Ovary (tissue), 9 donors: Measurements from ENCODE around the gene ACAN. TPM values are rescaled to one million over a fixed set of nuclear protein-coding genes. Genes with fewer than 3 reads are reported as not detected.

Source experiments
- DNase-seq, 5 donors: peaks; one replicate each; pipeline ENCODE4 v3.0.0-alpha.2; 2019 to 2020
- H3K27ac ChIP-seq, 2 donors: fragments of 200-600 bp; one replicate each; pipeline versions ENCODE4 v1.5.1 to v1.8.0; 2019 to 2022
- H3K27me3 ChIP-seq: fragments of 200-600 bp; one replicate; pipeline ENCODE4 v1.8.0; 2022
- H3K36me3 ChIP-seq: fragments of 200-600 bp; sonication (generic); one replicate; pipeline ENCODE4 v1.5.1; 2019
- H3K4me1 ChIP-seq: one replicate; pipeline ENCODE4 v1.8.1; 2013; ENCODE audit warnings: mild to moderate bottlenecking, moderate library complexity; ENCODE audit not compliant: insufficient read depth
- H3K4me3 ChIP-seq: fragments of 200-600 bp; sonication (generic); one replicate; pipeline ENCODE4 v1.5.1; 2017
- H3K9me3 ChIP-seq, 2 donors: fragments of 200-600 bp in 1 of 2; sonication (generic) in 1 of 2; one replicate each; pipeline versions ENCODE4 v1.5.1 to v1.8.1; 2013 to 2019; ENCODE audit warnings: mild to moderate bottlenecking in 1 of 2, moderate library complexity in 1 of 2
- EP300 ChIP-seq: sonication (generic); formaldehyde crosslinking; IDR thresholded peaks from one replicate; pipeline ENCODE4 v1.6.1; 2017; ENCODE audit warnings: antibody characterized with exemption
- POLR2A ChIP-seq: fragments of 450-650 bp; IDR thresholded peaks from one replicate; pipeline ENCODE4 v1.6.1; 2017; ENCODE audit warnings: antibody characterized with exemption, mild to moderate bottlenecking, moderate library complexity
- WGBS, 3 donors: extraction: QIAGEN DNeasy Blood & Tissue Kit in 1 of 3; methylation state at CpG; one replicate each; pipeline versions ENCODE4 v1.1.5 to v1.1.7; 2013 to 2017; 5-methylcytosine and 5-hydroxymethylcytosine counted together
- intact Hi-C, 4 donors: fragments of 100-400 bp; cut with DNase I; formaldehyde crosslinking; loops; one replicate each; pipeline versions ENCODE4 v1.11.0 to v1.15.1; 2022 to 2023
- polyA plus RNA-seq, 2 donors: library from polyadenylated mRNA; stranded (reverse); fragments of 200-250 nt in 1 of 2; fragments of 350-450 nt in 1 of 2; fragmentation: Illumina TruSeq in 1 of 2; extraction: RNeasy Lipid Tissue Mini Kit (QIAGEN cat#74804) in 1 of 2; gene quantifications; one replicate each; pipeline ENCODE4 v1.2.3, GENCODE V29; 2013 to 2014
- total RNA-seq, 7 donors: library from RNA; depleted of rRNA in 2 of 7; stranded (reverse); fragments of >200 nt in 2 of 7; fragmentation: NEBNext Ultra II Directional in 3 of 7; extraction: Animal tissue kit (Norgen Biotek cat#: 25700) in 3 of 7; gene quantifications; one replicate each; pipeline versions ENCODE4 v1.1.0 to v1.2.4, GENCODE V29; 2016 to 2023
- TF ChIP-seq, protein P1 (sequence below), 3 donors: fragments of 450-650 bp in 2 of 3; fragments of 200-600 bp in 1 of 3; IDR thresholded peaks; one replicate each; pipeline versions ENCODE4 v1.5.1 to v1.8.0; 2016 to 2022; ENCODE audit warnings: antibody characterized with exemption in 3 of 3, mild to moderate bottlenecking in 1 of 3
- donor health status: DM: no; HTN: no; CAD: no; lungs with moderate emphysema.
- donor health status: DM: no; HTN: no; CAD: no.
- donor health status: Bipolar disorder and iron deficiency.
- donor health status: DM: yes; HTN: yes; CAD: no.
- donor health status: DM: no; HTN: no; CAD: no.
- donor health status: DM: yes; HTN: yes; CAD: no.

The ACAN gene
- total and polyA plus RNA-seq, 9 donors, result 0.11 to 5.1 (median 0.54) TPM; not detected in 1

DNA sequence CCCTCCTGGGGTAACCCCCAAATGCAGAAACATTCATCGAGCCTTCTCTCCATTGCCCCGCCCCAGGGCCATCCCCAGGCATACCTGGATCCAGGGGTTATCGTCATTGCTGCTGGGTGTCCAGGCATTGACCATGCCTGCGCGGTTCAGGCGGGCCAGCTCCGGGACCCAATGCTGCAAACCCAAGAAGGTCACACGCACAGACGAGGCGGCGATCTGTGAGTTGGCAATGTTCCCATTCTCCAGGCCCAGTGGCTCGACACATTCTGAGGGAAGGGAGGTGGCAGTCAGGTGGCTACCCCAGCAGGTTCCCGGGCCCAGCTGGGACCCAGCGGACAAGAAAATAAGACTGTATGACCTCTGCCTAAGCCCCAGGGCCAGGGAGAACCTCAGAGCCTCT is 103.9 kb downstream of the ACAN start:
- TF ChIP-seq EP300 (no peak), POLR2A (no peak)
- TF ChIP-seq, protein P1, sequence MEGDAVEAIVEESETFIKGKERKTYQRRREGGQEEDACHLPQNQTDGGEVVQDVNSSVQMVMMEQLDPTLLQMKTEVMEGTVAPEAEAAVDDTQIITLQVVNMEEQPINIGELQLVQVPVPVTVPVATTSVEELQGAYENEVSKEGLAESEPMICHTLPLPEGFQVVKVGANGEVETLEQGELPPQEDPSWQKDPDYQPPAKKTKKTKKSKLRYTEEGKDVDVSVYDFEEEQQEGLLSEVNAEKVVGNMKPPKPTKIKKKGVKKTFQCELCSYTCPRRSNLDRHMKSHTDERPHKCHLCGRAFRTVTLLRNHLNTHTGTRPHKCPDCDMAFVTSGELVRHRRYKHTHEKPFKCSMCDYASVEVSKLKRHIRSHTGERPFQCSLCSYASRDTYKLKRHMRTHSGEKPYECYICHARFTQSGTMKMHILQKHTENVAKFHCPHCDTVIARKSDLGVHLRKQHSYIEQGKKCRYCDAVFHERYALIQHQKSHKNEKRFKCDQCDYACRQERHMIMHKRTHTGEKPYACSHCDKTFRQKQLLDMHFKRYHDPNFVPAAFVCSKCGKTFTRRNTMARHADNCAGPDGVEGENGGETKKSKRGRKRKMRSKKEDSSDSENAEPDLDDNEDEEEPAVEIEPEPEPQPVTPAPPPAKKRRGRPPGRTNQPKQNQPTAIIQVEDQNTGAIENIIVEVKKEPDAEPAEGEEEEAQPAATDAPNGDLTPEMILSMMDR (IDR thresholded peaks at IDR 0.05), result no peak
- no peak for DNase-seq
- Histone ChIP-seq H3K4me3 (no peak overlapping the region), H3K27ac (no peak overlapping the region), H3K36me3 (no peaks in the 10 kb centered on the region), H3K9me3 (no peaks in the 10 kb centered on the region), H3K27me3 (no peaks in the 10 kb centered on the region), H3K4me1 (peaks cover 6% of the 10 kb centered on the region)
- 81 to 90% (median 85%) methylated on average over 14 of the region's 14 CpGs for WGBS, 3 donors
- intact Hi-C loops, result loop anchor here (5.0 to 10.0 kb wide), 5 partner anchors 108 to 422 kb away; no protein-coding TSS in a partner anchor

DNA sequence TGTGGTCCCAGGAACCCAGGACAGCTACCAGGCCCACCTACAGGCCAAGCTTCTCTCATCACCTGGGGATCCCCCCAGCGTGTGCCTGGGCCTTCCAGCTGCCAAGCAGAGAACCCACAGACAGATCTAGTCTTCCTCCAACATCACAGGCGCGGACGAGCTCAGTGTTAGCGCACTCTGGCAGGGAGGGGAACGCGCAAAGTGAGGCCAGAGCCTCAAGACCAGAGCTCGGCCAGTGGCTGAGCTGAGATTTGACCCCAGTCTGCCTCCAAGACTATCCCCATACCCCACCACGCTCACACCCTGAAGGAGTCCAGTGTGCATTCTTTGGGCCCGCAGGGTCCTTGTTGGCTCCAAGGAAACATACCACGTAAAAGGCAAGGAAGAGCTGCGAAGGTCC is 104.9 kb downstream of the ACAN start:
- Histone ChIP-seq H3K4me1 (peaks cover 10% of the 10 kb centered on the region), H3K27me3 (no peaks in the 10 kb centered on the region), H3K9me3 (no peaks in the 10 kb centered on the region), H3K27ac (peak overlapping the region; percentile 20 to 38), H3K4me3 (no peak overlapping the region), H3K36me3 (no peaks in the 10 kb centered on the region)
- DNase-seq, result no peak
- 89 to 94% (median 92%) methylated on average over 12 of the region's 12 CpGs for WGBS, 3 donors
- intact Hi-C loops, result loop anchor here (5.0 to 10.0 kb wide), 5 partner anchors 107 to 423 kb away; no protein-coding TSS in a partner anchor
- TF ChIP-seq, protein P1 (IDR thresholded peaks at IDR 0.05), result no peak
- TF ChIP-seq EP300 (no peak), POLR2A (no peak)

DNA sequence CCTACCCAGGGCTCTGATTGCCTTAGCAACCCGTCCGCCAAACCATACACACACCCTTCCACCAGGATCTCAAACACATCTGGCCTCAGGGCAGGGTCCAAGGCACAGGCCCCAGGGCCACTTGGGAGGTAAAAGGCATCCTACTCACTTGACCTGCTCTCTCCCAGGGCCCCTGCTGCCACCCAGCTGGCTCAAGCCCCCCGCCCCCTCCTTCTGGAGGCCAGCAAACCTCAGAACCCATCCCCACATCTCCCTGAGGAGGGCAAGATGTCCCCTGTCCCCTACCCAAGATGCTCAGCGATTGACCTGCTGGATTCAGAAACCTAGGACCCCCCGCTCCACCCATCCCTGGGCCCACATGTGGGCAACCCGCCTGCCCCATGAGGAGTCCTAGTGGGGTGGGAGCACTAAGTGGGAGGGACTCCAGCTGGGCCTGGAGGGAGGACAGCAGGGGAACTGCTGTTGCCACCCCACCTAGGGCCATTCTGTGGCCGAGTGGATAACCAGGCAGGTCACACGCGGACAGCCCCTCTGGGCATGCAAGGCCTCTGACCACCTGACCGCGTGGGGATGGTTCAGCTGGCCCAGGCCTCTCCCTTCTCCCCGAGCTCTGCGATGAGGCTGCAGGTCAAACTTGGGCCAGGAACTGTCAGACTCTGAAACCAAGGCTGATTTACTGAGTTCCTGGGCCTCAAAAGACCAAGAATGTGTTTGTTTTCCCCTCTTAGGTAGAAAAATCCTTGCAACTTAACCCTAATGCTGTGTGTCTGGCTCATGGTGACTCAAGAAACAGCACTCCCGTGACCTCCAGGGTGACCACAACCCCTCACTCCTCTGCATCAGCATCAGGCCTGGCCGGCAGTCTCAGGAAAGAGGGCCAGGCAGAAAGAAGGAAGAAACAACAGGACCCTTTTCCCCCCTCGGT is 105.7 kb downstream of the ACAN start:
- DNase-seq, result peak in 3 of 5 donors; percentile 44 to 73 (median 59)
- TF ChIP-seq EP300, result no peak
- TF ChIP-seq, protein P1 (IDR thresholded peaks at IDR 0.05), result no peak
- TF ChIP-seq POLR2A, result no peak
- intact Hi-C loops, result loop anchor here (5.0 to 10.0 kb wide), 5 partner anchors 106 to 424 kb away; no protein-coding TSS in a partner anchor
- no peaks in the 10 kb centered on the region for H3K9me3 ChIP-seq
- no peaks in the 10 kb centered on the region for H3K36me3 ChIP-seq
- H3K4me3 ChIP-seq, result no peak overlapping the region
- peaks cover 11% of the 10 kb centered on the region for H3K4me1 ChIP-seq
- peak overlapping the region; percentile 20 to 72 for H3K27ac ChIP-seq
- H3K27me3 ChIP-seq, result no peaks in the 10 kb centered on the region
- WGBS, 3 donors, result 45 to 54% (median 49%) methylated on average over 16 of the region's 16 CpGs

DNA sequence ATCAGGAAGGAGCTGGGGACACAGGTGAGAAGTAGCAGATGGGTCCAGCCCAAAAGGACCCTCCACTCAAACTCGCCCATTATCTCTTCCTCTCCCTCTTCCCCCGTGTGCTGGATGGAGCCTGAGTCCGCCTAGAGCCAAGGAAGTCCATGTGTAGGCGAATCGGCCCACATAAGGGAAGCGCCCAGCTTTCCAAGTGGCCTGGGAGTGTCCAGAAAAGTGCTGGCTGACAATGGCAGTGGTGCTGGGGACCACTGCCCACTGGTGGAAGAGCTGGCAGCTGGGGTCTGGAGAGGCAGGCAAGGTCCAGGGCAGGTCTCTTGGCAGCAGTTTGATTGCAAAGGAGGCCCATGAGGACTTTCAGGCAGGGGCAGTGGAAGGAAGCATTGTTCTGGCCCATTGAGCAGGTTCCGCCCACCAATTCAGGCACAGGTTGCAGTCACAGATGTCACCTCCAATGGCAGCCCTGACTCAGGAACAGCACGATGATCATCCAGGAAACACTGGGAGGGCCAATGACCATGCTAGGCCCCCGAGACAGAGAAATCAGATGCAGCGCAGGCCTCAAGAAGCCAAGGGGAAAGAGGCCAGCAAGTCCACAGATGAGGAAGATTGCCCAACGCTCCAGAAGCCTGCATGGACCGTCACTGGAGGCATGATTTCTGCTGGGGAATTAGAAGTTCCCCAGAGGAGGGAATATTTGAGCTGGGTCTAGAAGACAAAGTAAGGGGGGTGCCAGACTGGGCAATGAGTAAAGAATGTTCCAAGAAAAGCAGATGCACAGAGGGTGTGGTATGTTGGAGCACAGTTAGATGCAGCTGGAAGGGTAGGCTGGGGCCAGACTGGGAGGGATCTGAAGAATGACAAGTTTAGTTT is 107.0 kb downstream of the ACAN start:
- H3K9me3 ChIP-seq, result no peaks in the 10 kb centered on the region
- H3K4me3 ChIP-seq, result no peak overlapping the region
- TF ChIP-seq POLR2A (no peak), EP300 (no peak)
- TF ChIP-seq, protein P1 (IDR thresholded peaks at IDR 0.05), result no peak
- intact Hi-C loops, result loop anchor here (2.0 to 10.0 kb wide), 6 partner anchors 105 to 425 kb away; no protein-coding TSS in a partner anchor
- H3K27me3 ChIP-seq, result no peaks in the 10 kb centered on the region
- H3K4me1 ChIP-seq, result peaks cover 11% of the 10 kb centered on the region
- H3K27ac ChIP-seq, result peak overlapping the region; percentile 20 to 72
- no peaks in the 10 kb centered on the region for H3K36me3 ChIP-seq
- no peak for DNase-seq
- WGBS, 3 donors, result 81 to 89% (median 84%) methylated on average over 12 of the region's 12 CpGs
